Spleen (tissue), 3 donors: ENCODE results near the gene RSPO1.

Experiments used
- POLR2A ChIP-seq, 3 donors: fragments of 450-650 bp; IDR thresholded peaks; one replicate each; pipeline ENCODE4 v1.5.1; 2017; ENCODE audit warnings: antibody characterized with exemption in 3 of 3, mild to moderate bottlenecking in 1 of 3
- POLR2AphosphoS5 ChIP-seq, 3 donors: sonication (generic); formaldehyde crosslinking; IDR thresholded peaks; one replicate each; pipeline ENCODE4 v1.5.1; 2017; ENCODE audit warnings: antibody characterized with exemption in 3 of 3

DNA sequence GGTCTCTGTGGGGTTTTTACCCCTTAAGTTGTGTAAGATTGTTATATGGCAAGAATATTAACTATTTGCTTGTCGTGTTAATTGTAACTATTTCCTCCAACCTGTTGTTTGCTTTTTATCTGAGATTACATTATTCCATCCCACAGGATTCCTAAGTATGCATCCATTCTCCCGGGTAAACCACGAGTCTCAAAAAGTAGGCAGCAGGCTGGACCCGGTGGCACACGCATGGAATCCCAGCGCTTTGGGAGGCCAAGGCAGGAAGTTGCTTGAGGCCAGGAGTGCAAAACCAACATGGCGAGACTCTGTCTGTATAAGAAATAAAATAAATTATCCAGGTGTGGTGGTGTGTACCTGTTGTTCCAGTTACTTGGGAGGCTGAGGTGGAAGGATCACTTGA, 12.6 kb upstream of the RSPO1 start:
- TF ChIP-seq POLR2A (IDR thresholded peaks at IDR 0.05) (no peak), POLR2AphosphoS5 (IDR thresholded peaks at IDR 0.05) (no peak)
